Natural killer cell (primary cell): Measurements from ENCODE around the gene GFRA3. TPM values are rescaled to one million over a fixed set of nuclear protein-coding genes. Genes with fewer than 3 reads are reported as not detected.

ENCODE experiments used
- ATAC-seq, 3 donors: fragments of 150-1000 bp in 2 of 3; fragments of 200-7000 bp in 1 of 3; cut with Tn5 transposase; 1 replicate in 1 of 3; 2 replicates in 2 of 3; pipeline ENCODE4 v1.10.0; 2021; ENCODE audit warnings: mild to moderate bottlenecking in 2 of 3, moderate library complexity in 2 of 3
- DNase-seq, 2 donors: peaks; one replicate each; pipeline versions ENCODE4 v3.0.0 to v3.0.0-alpha.2; 2013 to 2021; ENCODE audit warnings: mixed read lengths in 1 of 2
- H3K27ac ChIP-seq: one replicate; pipeline ENCODE4 v1.5.1; 2013; ENCODE audit warnings: mild to moderate bottlenecking, low read length
- H3K27me3 ChIP-seq: one replicate; pipeline ENCODE4 v1.6.1; 2013; ENCODE audit warnings: low read length; ENCODE audit not compliant: control insufficient read depth, insufficient read depth
- H3K36me3 ChIP-seq: one replicate; pipeline ENCODE4 v1.6.1; 2013; ENCODE audit warnings: low read length; ENCODE audit not compliant: control insufficient read depth, insufficient read depth
- H3K4me1 ChIP-seq: one replicate; pipeline ENCODE4 v1.6.1; 2013; ENCODE audit warnings: low read length; ENCODE audit not compliant: control insufficient read depth, insufficient read depth
- H3K4me3 ChIP-seq: one replicate; pipeline ENCODE4 v1.5.1; 2013; ENCODE audit warnings: low read length
- H3K9me3 ChIP-seq: one replicate; pipeline ENCODE4 v1.6.1; 2013; ENCODE audit warnings: low read length; ENCODE audit not compliant: control insufficient read depth, insufficient read depth
- H3K27ac Mint-ChIP-seq, 2 donors: one replicate each; pipeline ENCODE4 v1.8.0; 2022; ENCODE audit warnings: mild to moderate bottlenecking in 2 of 2, mixed read lengths in 2 of 2, moderate library complexity in 1 of 2
- H3K27me3 Mint-ChIP-seq, 2 donors: one replicate each; pipeline ENCODE4 v1.8.0; 2022; ENCODE audit warnings: low read depth in 2 of 2, mixed read lengths in 2 of 2
- H3K36me3 Mint-ChIP-seq: one replicate; pipeline ENCODE4 v1.8.0; 2022; ENCODE audit warnings: mixed read lengths
- H3K4me1 Mint-ChIP-seq, 2 donors: one replicate each; pipeline ENCODE4 v1.8.0; 2022; ENCODE audit warnings: mixed read lengths in 2 of 2
- H3K4me3 Mint-ChIP-seq: one replicate; pipeline ENCODE4 v1.8.0; 2022; ENCODE audit warnings: mild to moderate bottlenecking, moderate library complexity, mixed read lengths
- H3K9me3 Mint-ChIP-seq, 2 donors: one replicate each; pipeline ENCODE4 v1.8.0; 2022; ENCODE audit warnings: mixed read lengths in 2 of 2
- CTCF ChIP-seq: fragments of 200-600 bp; IDR thresholded peaks from one replicate; pipeline ENCODE4 v1.8.0; 2022; ENCODE audit warnings: antibody characterized with exemption
- WGBS: methylation state at CpG from one replicate; pipeline ENCODE4 v1.1.7; 2013; ENCODE audit warnings: missing lambda C conversion rate; ENCODE audit not compliant: insufficient coverage; 5-methylcytosine and 5-hydroxymethylcytosine counted together
- intact Hi-C: fragments of 100-400 bp; cut with micrococcal nuclease; formaldehyde crosslinking; loops from one replicate; pipeline ENCODE4 v1.14.2; 2022
- total RNA-seq, 4 donors: library from RNA; stranded (reverse); fragments of 120-200 nt in 1 of 4; gene quantifications; one replicate each; pipeline versions ENCODE4 v1.2.3 to v1.2.4, GENCODE V29; 2013 to 2022

Gene GFRA3
- total RNA-seq, 3 donors from 2014 or later (not counting 1 experiment from before 2014, with no cell fraction given): not detected

GRCh38 chr5:138210985-138211384, 63.4 kb downstream of the GFRA3 start:
- no peak overlapping the region for H3K27ac ChIP-seq
- no peaks in the 10 kb centered on the region for H3K27me3 ChIP-seq
- WGBS: 97% methylated on average over 3 of the region's 3 CpGs
- Mint-ChIP-seq H3K36me3 (no peaks in the 10 kb centered on the region), H3K4me1 (peaks cover 20 to 29% of the 10 kb centered on the region in 2 donors), H3K27me3 (no peaks in the 10 kb centered on the region), H3K9me3 (no peaks in the 10 kb centered on the region), H3K27ac (no peak overlapping the region), H3K4me3 (peak overlapping the region; percentile 75)
- peaks cover 14% of the 10 kb centered on the region for H3K36me3 ChIP-seq
- H3K4me3 ChIP-seq: no peak overlapping the region
- intact Hi-C loops: no loop called here
- no peak for TF ChIP-seq CTCF
- no peak for ATAC-seq
- no peaks in the 10 kb centered on the region for H3K9me3 ChIP-seq
- peaks cover 16% of the 10 kb centered on the region for H3K4me1 ChIP-seq
- no peak for DNase-seq

Other genes with a start within 250 kb of the GFRA3 start
- 10 to 100 TPM; 58.8 to 74.4 (median 67.4) TPM for gene FAM13B, start 241.5 kb downstream of the GFRA3 start, total RNA-seq
- gene WNT8A, start 190.6 kb downstream of the GFRA3 start, total RNA-seq: not detected
- gene NME5, start 135.2 kb downstream of the GFRA3 start, total RNA-seq: not detected
- gene BRD8, start 96.0 kb downstream of the GFRA3 start, total RNA-seq: 10 to 100 TPM; 26.1 to 36.5 (median 34.1) TPM
- 1 to 10 TPM in 1 of 3 donors, under 1 TPM in 2; 0.15 to 1.5 (median 0.61) TPM for gene KIF20A, start 95.5 kb downstream of the GFRA3 start, total RNA-seq
- 10 to 100 TPM; 16.3 to 25.2 (median 24.6) TPM for gene CDC23, start 61.3 kb downstream of the GFRA3 start, total RNA-seq
- gene CDC25C, start 57.2 kb upstream of the GFRA3 start, total RNA-seq: under 1 TPM in 2 of 3 donors, not detected in 1; 0.47 to 0.48 TPM
- gene FAM53C, start 63.6 kb upstream of the GFRA3 start, total RNA-seq: 100 to 1,000 TPM in 1 of 3 donors, 10 to 100 TPM in 2; 65.1 to 140 (median 73.6) TPM
- 10 to 100 TPM; 82.3 to 87.1 (median 82.3) TPM for gene KDM3B, start 78.1 kb upstream of the GFRA3 start, total RNA-seq
- gene REEP2, start 164.4 kb upstream of the GFRA3 start, total RNA-seq: under 1 TPM; 0.28 to 0.79 (median 0.66) TPM
- 100 to 1,000 TPM in 1 of 3 donors, 10 to 100 TPM in 2; 52.1 to 137 (median 84.8) TPM for gene EGR1, start 190.9 kb upstream of the GFRA3 start, total RNA-seq